Stimulated activated naive CD8-positive, alpha-beta T cell treated with anti-CD3 and anti-CD28 coated beads, Interleukin-15, Interleukin-2, amounts not matched to agents 100 U/mL and 50 U/mL, for 24 hours (primary cell): ENCODE results near the gene BRD4.
"Not testable (repeated sequence)": the region's sequence is repeated elsewhere in the genome, so short reads cannot be mapped to it uniquely, and the experiment has no call there.

Source experiments
- ATAC-seq: fragments of 150-1000 bp; cut with Tn5 transposase; one replicate; pipeline ENCODE4 v1.10.0; 2021
- DNase-seq: peaks from one replicate; pipeline ENCODE4 v3.0.0; 2021

Gene BRD4

GRCh38 chr19:15332311-15332996 lies at the start of gene BRD4:
TSS of gene BRD4 (minus strand) at chr19:15332539. CDS start at chr19:15273099, 59,440 bp downstream.
- DNase-seq, result peak; percentile 87
- ATAC-seq, result peak; percentile 71

GRCh38 chr19:15381864-15382263 lies 49.5 kb upstream of the BRD4 start:
- ATAC-seq, result no peak
- no peak for DNase-seq

- no peak for ATAC-seq
Observed at GRCh38 chr19:15381429-15381828, 49.1 kb upstream of the BRD4 start.

GRCh38 chr19:15379999-15380647 lies 47.8 kb upstream of the BRD4 start:
- DNase-seq, result no peak
- peak; percentile 12 for ATAC-seq

More at GRCh38 chr19:15381429-15381828, 49.1 kb upstream of the BRD4 start:
- no peak for DNase-seq

- DNase-seq (peak; percentile 97), ATAC-seq (peak; percentile 92)
Observed at GRCh38 chr19:15379083-15379998, 47.0 kb upstream of the BRD4 start, which contains the start of gene AKAP8. TSS of gene AKAP8 (minus strand) at chr19:15379787. CDS start at chr19:15379731, 56 bp downstream.

- DNase-seq (peak; percentile 55), ATAC-seq (no peak)
Observed at GRCh38 chr19:15378534-15379082, 46.3 kb upstream of the BRD4 start.

- no peak for ATAC-seq
- no peak for DNase-seq
Observed at GRCh38 chr19:15374796-15375440, 42.6 kb upstream of the BRD4 start.

- no peak for ATAC-seq
- DNase-seq, result no peak
Observed at GRCh38 chr19:15374105-15374651, 41.8 kb upstream of the BRD4 start.

GRCh38 chr19:15373644-15374043 lies 41.3 kb upstream of the BRD4 start:
- ATAC-seq (no peak), DNase-seq (no peak)

- no peak for ATAC-seq
- no peak for DNase-seq
Observed at GRCh38 chr19:15372891-15373301, 40.6 kb upstream of the BRD4 start.

- no peak for DNase-seq
- no peak for ATAC-seq
Observed at GRCh38 chr19:15372470-15372869, 40.1 kb upstream of the BRD4 start.

GRCh38 chr19:15371786-15372380 lies 39.5 kb upstream of the BRD4 start:
- no peak for DNase-seq
- no peak for ATAC-seq

GRCh38 chr19:15371119-15371518 lies 38.8 kb upstream of the BRD4 start:
- ATAC-seq, result no peak
- DNase-seq, result no peak

- ATAC-seq, result no peak
- no peak for DNase-seq
Observed at GRCh38 chr19:15369594-15369891, 37.2 kb upstream of the BRD4 start.

GRCh38 chr19:15368798-15369593 lies 36.7 kb upstream of the BRD4 start:
- DNase-seq (no peak), ATAC-seq (no peak)

- DNase-seq (no peak), ATAC-seq (no peak)
Observed at GRCh38 chr19:15368051-15368632, 35.8 kb upstream of the BRD4 start.

GRCh38 chr19:15367439-15367838 lies 35.1 kb upstream of the BRD4 start:
- DNase-seq (no peak), ATAC-seq (no peak)

- DNase-seq, result no peak
- no peak for ATAC-seq
Observed at GRCh38 chr19:15365264-15365663, 32.9 kb upstream of the BRD4 start.

GRCh38 chr19:15363791-15364190 lies 31.5 kb upstream of the BRD4 start:
- not testable (repeated sequence) for DNase-seq, ATAC-seq

- ATAC-seq, DNase-seq: not testable (repeated sequence)
Observed at GRCh38 chr19:15363048-15363447, 30.7 kb upstream of the BRD4 start.
